ENCODE measurements around the gene ANAPC15.
"Not testable (repeated sequence)": the region's sequence is repeated elsewhere in the genome, so short reads cannot be mapped to it uniquely, and the experiment has no call there.

The ANAPC15 gene

GRCh38 chr11:72139500-72139899 is 27.0 kb upstream of the ANAPC15 start:
- Histone ChIP-seq H3K27me3 (no peaks in the 10 kb centered on the region), H3K36me3 (no peaks in the 10 kb centered on the region), H3K4me1 (no peaks in the 10 kb centered on the region), H3K4me3 (ENCODE audit: low read depth, low read length) (no peak overlapping the region), H3K9me3 (no peaks in the 10 kb centered on the region)
- no peak for DNase-seq
- TF ChIP-seq, protein P1, sequence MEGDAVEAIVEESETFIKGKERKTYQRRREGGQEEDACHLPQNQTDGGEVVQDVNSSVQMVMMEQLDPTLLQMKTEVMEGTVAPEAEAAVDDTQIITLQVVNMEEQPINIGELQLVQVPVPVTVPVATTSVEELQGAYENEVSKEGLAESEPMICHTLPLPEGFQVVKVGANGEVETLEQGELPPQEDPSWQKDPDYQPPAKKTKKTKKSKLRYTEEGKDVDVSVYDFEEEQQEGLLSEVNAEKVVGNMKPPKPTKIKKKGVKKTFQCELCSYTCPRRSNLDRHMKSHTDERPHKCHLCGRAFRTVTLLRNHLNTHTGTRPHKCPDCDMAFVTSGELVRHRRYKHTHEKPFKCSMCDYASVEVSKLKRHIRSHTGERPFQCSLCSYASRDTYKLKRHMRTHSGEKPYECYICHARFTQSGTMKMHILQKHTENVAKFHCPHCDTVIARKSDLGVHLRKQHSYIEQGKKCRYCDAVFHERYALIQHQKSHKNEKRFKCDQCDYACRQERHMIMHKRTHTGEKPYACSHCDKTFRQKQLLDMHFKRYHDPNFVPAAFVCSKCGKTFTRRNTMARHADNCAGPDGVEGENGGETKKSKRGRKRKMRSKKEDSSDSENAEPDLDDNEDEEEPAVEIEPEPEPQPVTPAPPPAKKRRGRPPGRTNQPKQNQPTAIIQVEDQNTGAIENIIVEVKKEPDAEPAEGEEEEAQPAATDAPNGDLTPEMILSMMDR (IDR thresholded peaks at IDR 0.05; ENCODE audit: low read depth, low read length): no peak

- H3K4me1 ChIP-seq: no peaks in the 10 kb centered on the region
- H3K4me3 ChIP-seq (ENCODE audit: low read depth, low read length): no peak overlapping the region
- H3K9me3 ChIP-seq: no peaks in the 10 kb centered on the region
- DNase-seq: no peak
- H3K27me3 ChIP-seq: no peaks in the 10 kb centered on the region
- no peaks in the 10 kb centered on the region for H3K36me3 ChIP-seq
- TF ChIP-seq, protein P1 (IDR thresholded peaks at IDR 0.05; ENCODE audit: low read depth, low read length): no peak
Measured at GRCh38 chr11:72138821-72139390, 26.4 kb upstream of the ANAPC15 start.

GRCh38 chr11:72136684-72137262 is 24.3 kb upstream of the ANAPC15 start:
- no peaks in the 10 kb centered on the region for H3K36me3 ChIP-seq
- no peak overlapping the region for H3K4me3 ChIP-seq (ENCODE audit: low read depth, low read length)
- no peaks in the 10 kb centered on the region for H3K4me1 ChIP-seq
- no peaks in the 10 kb centered on the region; the same call in 1 of the 2 replicates for H3K27me3 ChIP-seq
- TF ChIP-seq, protein P1 (IDR thresholded peaks at IDR 0.05; ENCODE audit: low read depth, low read length): no peak
- DNase-seq: no peak
- H3K9me3 ChIP-seq: no peaks in the 10 kb centered on the region

- Histone ChIP-seq H3K4me3 (ENCODE audit: low read depth, low read length) (no peak overlapping the region), H3K27me3 (no peaks in the 10 kb centered on the region; the same call in 1 of the 2 replicates), H3K36me3 (no peaks in the 10 kb centered on the region), H3K4me1 (no peaks in the 10 kb centered on the region), H3K9me3 (no peaks in the 10 kb centered on the region)
- TF ChIP-seq, protein P1 (IDR thresholded peaks at IDR 0.05; ENCODE audit: low read depth, low read length): no peak
- no peak for DNase-seq
Measured at GRCh38 chr11:72135891-72136683, 23.6 kb upstream of the ANAPC15 start.

- not testable (repeated sequence) for H3K4me1 ChIP-seq; H3K9me3 ChIP-seq; DNase-seq; H3K27me3 ChIP-seq; H3K4me3 ChIP-seq (ENCODE audit: low read depth, low read length); H3K36me3 ChIP-seq
Measured at GRCh38 chr11:72135473-72135872, 23.0 kb upstream of the ANAPC15 start, which contains the start of gene FOLR3. Gene FOLR3 (plus strand): TSS chr11:72135725. CDS start chr11:72135953, 228 bp downstream.

DNA sequence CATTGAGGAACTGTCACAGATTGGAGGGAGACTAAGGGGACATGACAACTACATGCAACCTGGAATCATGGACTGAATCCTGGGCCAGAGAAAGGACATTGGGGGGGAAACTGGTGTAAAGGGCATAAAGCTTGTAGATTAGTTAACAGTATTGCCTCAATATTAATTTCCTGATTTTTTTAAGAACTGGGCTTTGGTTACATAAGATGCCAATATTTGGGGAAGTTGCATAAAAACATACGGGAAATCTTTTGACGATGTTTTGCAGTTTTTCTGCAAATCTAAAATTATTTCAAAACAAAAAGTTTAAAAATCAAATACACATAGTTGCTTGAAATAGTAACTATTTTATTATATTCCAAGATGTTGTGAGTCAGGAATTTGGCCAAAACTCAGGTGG is 20.2 kb upstream of the ANAPC15 start:
- TF ChIP-seq, protein P1 (IDR thresholded peaks at IDR 0.05; ENCODE audit: low read depth, low read length): no peak

More for the DNA sequence above, 20.2 kb upstream of the ANAPC15 start:
- H3K27me3 ChIP-seq: no peaks in the 10 kb centered on the region; the same call in 1 of the 2 replicates
- H3K4me1 ChIP-seq: no peaks in the 10 kb centered on the region
- H3K9me3 ChIP-seq: no peaks in the 10 kb centered on the region
- no peak for DNase-seq
- no peaks in the 10 kb centered on the region for H3K36me3 ChIP-seq
- H3K4me3 ChIP-seq (ENCODE audit: low read depth, low read length): no peak overlapping the region
